OCI-LY3 (cell line): Measurements from ENCODE around the gene HOXA3.

ENCODE experiments used
- CTCF ChIP-seq: fragments of 200-600, 300-600 bp; sonication (generic); IDR thresholded peaks from 2 replicates; pipeline ENCODE4 v1.5.1; 2014; ENCODE audit warnings: antibody characterized with exemption, low read length, low read depth
- EZH2phosphoT487 ChIP-seq: fragments of 200-600 bp; shearing (Covaris generic); IDR thresholded peaks from 2 replicates; pipeline ENCODE4 v1.6.1; 2018; ENCODE audit warnings: antibody characterized with exemption, mixed run types, low read depth

- TF ChIP-seq CTCF (no peak), EZH2phosphoT487 (no peak)
These were observed 35.3 kb upstream of the HOXA3 start for GRCh38 chr7:27187475-27188385.
